Activated naive CD8-positive, alpha-beta T cell (primary cell): Measurements from ENCODE around the gene SIRT2.
"Not testable (repeated sequence)": the region's sequence is repeated elsewhere in the genome, so short reads cannot be mapped to it uniquely, and the experiment has no call there.

ENCODE experiments used
- H3K27ac Mint-ChIP-seq: one replicate; pipeline ENCODE4 v1.8.0; 2021; ENCODE audit warnings: mixed read lengths
- H3K27me3 Mint-ChIP-seq: one replicate; pipeline ENCODE4 v1.8.0; 2021; ENCODE audit warnings: mixed read lengths
- H3K36me3 Mint-ChIP-seq: one replicate; pipeline ENCODE4 v1.8.0; 2021; ENCODE audit warnings: mixed read lengths
- H3K4me1 Mint-ChIP-seq: one replicate; pipeline ENCODE4 v1.8.0; 2021; ENCODE audit warnings: low read depth, mixed read lengths
- H3K4me3 Mint-ChIP-seq: one replicate; pipeline ENCODE4 v1.8.0; 2021; ENCODE audit warnings: mild to moderate bottlenecking, mixed read lengths
- H3K9me3 Mint-ChIP-seq: one replicate; pipeline ENCODE4 v1.8.0; 2021; ENCODE audit warnings: low read depth, mixed read lengths

SIRT2 gene

DNA sequence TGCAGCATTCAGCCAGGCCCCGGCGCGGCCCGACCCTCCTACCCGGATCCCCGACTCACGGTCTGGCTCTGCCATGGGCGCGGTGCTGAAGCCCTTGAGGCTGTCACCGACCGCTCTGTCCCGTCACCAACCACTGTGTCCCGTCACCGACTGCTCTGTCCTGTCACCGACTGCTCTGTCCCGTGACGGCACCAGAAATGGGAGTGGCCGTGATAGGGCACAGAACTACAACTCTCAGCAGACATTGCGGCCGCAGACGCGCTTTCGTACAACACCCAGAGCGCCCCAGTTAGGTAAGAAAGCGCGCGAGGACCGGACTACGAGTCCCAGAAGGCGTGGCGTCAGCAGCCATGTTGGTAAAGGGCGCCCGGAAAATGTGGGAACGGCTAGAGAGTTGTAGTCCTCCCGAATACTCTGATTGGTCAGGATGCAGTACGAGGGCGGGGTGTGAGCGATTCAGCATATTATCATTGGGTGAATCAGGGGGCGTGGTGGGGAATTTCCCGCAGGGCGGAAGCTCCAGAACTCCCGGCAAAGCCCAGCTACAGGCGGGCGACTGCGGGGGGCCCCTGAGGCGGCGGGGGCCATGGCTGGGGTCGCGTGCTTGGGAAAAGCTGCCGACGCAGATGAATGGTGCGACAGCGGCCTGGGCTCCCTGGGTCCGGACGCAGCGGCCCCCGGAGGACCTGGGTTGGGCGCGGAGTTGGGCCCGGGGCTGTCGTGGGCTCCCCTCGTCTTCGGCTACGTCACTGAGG, at the start of gene SIRT2, which contains the start of gene NFKBIB:
Gene SIRT2 (minus strand): TSS at position 172 of the 755 bp plus-strand sequence. CDS start 97 bp downstream, at position 75.
Gene NFKBIB (plus strand): TSS at position 523 of the 755 bp plus-strand sequence. CDS start 64 bp downstream, at position 587.
- Mint-ChIP-seq H3K9me3 (no peaks in the 10 kb centered on the region), H3K36me3 (peaks cover 5% of the 10 kb centered on the region), H3K4me3 (peak within 1 kb of the TSS; percentile 99), H3K27me3 (no peaks in the 10 kb centered on the region), H3K27ac (peak within 1 kb of the TSS; percentile 96), H3K4me1 (peaks cover 43% of the 10 kb centered on the region)

DNA sequence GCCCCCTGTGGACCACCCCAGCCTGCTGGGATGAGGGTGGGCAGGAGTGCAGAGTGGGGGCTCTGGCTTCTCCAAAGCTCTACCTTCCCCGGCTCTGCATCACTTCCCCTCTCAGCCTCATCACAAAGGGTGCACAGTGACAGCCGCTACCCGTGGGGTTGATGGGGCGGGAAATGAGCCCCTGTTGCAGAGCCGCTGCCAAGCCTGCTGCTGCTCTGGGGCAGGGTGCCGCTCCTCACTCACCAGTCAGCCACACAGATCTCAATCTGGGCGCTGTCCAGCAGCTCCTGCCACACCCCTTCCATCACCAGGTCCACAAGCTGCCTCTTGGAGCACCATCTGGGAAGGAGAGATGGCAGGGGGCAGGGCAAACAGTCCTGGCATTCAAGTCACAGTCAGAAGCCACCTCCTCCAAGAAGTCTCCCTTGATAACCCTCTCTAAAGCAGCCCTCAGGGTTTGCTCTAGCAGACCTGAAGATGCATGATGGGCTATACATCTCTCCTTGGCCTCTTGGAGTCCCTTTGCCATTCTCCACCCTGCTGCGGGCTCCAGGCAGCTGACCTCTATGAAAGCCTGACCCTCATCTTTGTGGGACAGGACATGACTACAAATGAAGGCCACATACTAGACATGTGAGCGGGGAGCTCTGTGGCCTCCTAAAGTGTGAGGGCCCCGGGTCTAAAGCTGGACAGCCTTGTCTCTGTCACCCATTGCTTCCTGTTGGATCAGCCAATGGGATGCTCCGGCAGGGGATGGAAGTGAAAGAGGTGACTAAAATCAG, 47.0 kb upstream of the SIRT2 start:
- Mint-ChIP-seq H3K27me3 (peaks cover 4% of the 10 kb centered on the region), H3K4me1 (peaks cover 18% of the 10 kb centered on the region), H3K36me3 (no peaks in the 10 kb centered on the region), H3K27ac (no peak overlapping the region), H3K9me3 (no peaks in the 10 kb centered on the region), H3K4me3 (no peak overlapping the region)

DNA sequence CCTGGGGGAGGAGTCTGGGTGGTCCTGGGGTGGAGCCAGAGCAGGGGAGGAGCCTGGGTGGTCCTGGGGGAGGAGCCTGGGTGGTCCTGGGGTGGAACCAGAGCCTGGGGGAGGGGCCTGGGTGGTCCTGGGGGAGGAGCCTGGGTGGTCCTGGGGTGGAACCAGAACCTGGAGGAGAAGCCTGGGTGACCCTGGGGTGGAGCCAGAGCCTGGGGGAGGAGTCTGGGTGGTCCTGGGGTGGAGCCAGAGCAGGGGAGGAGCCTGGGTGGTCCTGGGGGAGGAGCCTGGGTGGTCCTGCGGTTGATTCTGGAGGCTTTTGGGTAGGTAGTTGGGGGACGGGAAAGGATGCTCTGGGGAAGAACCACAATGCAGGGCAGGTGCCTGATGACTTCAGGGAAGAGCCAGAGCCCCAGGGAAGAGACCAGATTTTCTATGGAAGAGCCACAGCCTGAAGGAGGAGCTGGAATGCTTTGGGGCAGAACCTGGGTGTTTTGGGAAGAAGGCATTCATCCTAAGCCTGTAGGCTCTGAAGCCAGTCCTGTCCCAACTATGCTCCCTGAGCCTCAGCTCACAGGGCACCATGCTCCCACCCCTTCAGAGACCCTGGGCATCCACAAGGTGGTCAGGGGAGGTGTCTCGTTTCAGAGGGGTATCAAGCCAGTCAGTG, 46.3 kb upstream of the SIRT2 start:
- H3K4me3 Mint-ChIP-seq, result no peak overlapping the region

DNA sequence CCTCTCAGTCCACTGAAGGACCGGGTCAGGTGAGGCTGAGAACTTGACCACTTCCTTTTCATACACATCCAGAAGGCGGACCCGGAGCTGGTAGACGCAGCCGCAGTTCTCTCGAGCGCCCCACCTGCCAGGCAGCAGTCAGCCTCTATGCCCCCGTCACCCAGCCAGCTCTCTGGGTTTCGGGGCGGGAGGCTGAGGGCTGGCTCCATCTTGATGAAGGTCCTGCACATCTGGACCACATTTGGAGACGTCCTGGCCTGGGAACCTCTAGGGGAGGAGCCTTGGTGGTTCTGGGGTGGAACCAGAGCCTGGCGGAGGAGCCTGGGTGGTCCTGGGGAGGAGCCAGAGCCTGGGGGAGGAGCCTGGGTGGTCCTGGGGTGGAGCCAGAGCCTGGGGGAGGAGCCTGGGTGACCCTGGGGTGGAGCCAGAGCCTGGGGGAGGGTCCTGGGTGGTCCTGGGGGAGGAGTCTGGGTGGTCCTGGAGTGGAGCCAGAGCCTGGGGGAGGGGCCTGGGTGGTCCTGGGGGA, 45.6 kb upstream of the SIRT2 start:
- no peaks in the 10 kb centered on the region for H3K36me3 Mint-ChIP-seq

More for the DNA sequence above, 46.3 kb upstream of the SIRT2 start:
- H3K4me1 Mint-ChIP-seq, result peaks cover 21% of the 10 kb centered on the region
- no peak overlapping the region for H3K27ac Mint-ChIP-seq
- H3K36me3 Mint-ChIP-seq, result no peaks in the 10 kb centered on the region
- peaks cover 4% of the 10 kb centered on the region for H3K27me3 Mint-ChIP-seq
- H3K9me3 Mint-ChIP-seq, result no peaks in the 10 kb centered on the region

GRCh38 chr19:38942471-38943181, 43.2 kb upstream of the SIRT2 start:
- no peak overlapping the region for H3K4me3 Mint-ChIP-seq
- peaks cover 13% of the 10 kb centered on the region for H3K4me1 Mint-ChIP-seq
- H3K27me3 Mint-ChIP-seq, result peaks cover 2% of the 10 kb centered on the region
- no peaks in the 10 kb centered on the region for H3K36me3 Mint-ChIP-seq
- no peak overlapping the region for H3K27ac Mint-ChIP-seq
- H3K9me3 Mint-ChIP-seq, result no peaks in the 10 kb centered on the region

More for the DNA sequence above, 45.6 kb upstream of the SIRT2 start:
- Mint-ChIP-seq H3K4me1 (peaks cover 18% of the 10 kb centered on the region), H3K27ac (no peak overlapping the region), H3K9me3 (no peaks in the 10 kb centered on the region), H3K4me3 (no peak overlapping the region), H3K27me3 (peaks cover 4% of the 10 kb centered on the region)

DNA sequence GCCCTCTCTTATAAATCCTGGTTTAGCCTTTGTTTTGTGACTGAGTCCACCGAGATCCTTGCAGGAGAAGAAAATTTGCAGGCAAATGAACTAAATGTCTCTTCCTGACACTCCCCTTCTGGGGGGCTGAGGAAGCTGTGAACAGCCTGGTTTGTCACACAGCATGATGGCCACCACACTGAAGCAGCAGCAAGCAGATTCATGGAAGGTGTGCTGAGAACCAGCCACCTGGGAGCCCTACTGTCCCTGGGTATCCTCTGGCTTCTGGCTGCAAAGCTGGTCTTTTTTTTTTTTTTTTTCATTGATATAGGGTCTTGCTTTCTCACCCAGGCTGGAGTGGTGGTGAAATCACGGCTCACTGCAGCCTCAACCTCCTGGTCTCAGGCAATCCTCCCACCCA, 42.6 kb upstream of the SIRT2 start:
- Mint-ChIP-seq H3K4me1 (peaks cover 13% of the 10 kb centered on the region), H3K36me3 (no peaks in the 10 kb centered on the region), H3K9me3 (no peaks in the 10 kb centered on the region), H3K4me3 (no peak overlapping the region), H3K27me3 (peaks cover 2% of the 10 kb centered on the region), H3K27ac (no peak overlapping the region)

DNA sequence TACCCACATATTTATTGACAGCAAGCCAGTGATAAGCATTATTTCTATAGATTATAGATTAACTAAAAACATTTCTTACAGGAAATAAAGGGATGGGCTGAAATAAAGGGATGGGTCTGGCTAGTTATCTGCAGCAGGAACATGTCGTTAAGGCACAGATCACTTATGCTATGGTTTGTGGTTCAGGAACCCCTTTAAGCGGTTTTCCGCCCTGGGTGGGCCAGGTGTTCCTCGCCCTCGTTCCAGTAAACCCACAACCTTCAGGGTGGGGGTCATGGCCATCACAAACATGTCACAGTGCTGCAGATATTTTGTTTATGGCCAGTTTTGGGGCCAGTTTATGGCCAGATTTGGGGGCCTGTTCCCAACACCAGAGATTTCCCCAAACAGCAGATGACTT, 42.0 kb upstream of the SIRT2 start:
- H3K27me3 Mint-ChIP-seq, H3K27ac Mint-ChIP-seq, H3K9me3 Mint-ChIP-seq, H3K4me3 Mint-ChIP-seq, H3K36me3 Mint-ChIP-seq: not testable (repeated sequence)
- H3K4me1 Mint-ChIP-seq, result peaks cover 13% of the 10 kb centered on the region

- H3K9me3 Mint-ChIP-seq, result no peaks in the 10 kb centered on the region
- no peak overlapping the region for H3K4me3 Mint-ChIP-seq
- H3K27me3 Mint-ChIP-seq, result peaks cover 2% of the 10 kb centered on the region
- peaks cover 13% of the 10 kb centered on the region for H3K4me1 Mint-ChIP-seq
- H3K27ac Mint-ChIP-seq, result no peak overlapping the region
- H3K36me3 Mint-ChIP-seq, result peaks cover 4% of the 10 kb centered on the region
Observed at GRCh38 chr19:38939957-38940356, 40.5 kb upstream of the SIRT2 start.

DNA sequence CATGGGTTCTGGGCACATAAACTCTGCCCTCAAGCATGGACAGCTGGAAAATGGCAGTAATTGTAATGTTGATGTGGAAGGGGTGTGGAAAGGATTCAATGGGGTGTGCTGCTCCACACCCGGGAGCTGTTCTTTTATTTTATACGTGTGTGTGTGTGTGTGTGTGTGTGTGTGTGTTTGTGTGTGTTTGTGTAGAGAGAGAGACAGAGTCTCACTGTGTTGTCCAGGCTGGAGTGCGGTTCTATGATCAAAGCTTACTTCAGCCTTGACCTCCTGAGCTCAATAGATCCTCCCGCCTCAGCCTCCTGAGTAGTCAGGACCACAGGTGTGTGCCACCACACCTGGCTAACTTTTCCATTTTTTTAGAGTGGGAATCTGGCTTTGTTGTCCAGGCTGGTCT, 34.1 kb upstream of the SIRT2 start:
- Mint-ChIP-seq H3K4me3 (no peak overlapping the region), H3K27ac (no peak overlapping the region)

DNA sequence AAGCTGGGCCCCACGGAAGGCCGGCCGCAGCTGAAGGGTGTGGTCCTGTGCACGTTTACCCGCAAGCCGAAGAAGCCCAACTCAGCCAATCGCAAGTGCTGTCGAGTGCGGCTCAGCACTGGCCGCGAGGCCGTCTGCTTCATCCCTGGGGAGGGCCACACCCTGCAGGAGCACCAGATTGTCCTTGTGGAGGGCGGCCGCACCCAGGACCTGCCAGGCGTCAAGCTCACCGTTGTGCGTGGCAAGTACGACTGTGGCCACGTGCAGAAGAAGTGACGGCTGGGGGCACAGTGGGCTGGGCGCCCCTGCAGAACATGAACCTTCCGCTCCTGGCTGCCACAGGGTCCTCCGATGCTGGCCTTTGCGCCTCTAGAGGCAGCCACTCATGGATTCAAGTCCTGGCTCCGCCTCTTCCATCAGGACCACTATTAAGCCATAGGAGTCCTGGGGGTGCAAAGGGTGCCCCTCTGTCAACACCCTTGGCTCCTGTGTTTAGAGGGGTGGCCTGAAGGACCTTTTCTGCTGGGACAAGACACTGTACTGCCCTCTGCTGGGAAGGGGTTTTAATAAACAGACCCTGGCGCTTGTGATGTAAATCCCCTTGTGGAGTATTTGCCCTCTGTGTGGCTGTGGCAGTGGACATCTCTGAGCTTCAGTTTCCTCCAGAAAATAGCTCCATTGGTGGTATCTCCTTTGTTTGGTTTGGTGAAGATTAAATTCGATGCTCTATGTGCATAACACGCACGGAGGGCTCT, 33.2 kb upstream of the SIRT2 start:
- H3K36me3 Mint-ChIP-seq, result peaks cover 12% of the 10 kb centered on the region
- peak overlapping the region; percentile 41 for H3K27ac Mint-ChIP-seq
- peak overlapping the region; percentile 98 for H3K4me3 Mint-ChIP-seq
- no peaks in the 10 kb centered on the region for H3K9me3 Mint-ChIP-seq
- peaks cover 28% of the 10 kb centered on the region for H3K4me1 Mint-ChIP-seq
- H3K27me3 Mint-ChIP-seq, result no peaks in the 10 kb centered on the region

More for the DNA sequence above, 34.1 kb upstream of the SIRT2 start:
- Mint-ChIP-seq H3K36me3 (peaks cover 12% of the 10 kb centered on the region), H3K9me3 (no peaks in the 10 kb centered on the region), H3K27me3 (no peaks in the 10 kb centered on the region), H3K4me1 (peaks cover 25% of the 10 kb centered on the region)

GRCh38 chr19:38931521-38931793, 32.0 kb upstream of the SIRT2 start:
- Mint-ChIP-seq H3K36me3 (peaks cover 12% of the 10 kb centered on the region), H3K4me3 (peak overlapping the region; percentile 98), H3K27me3 (no peaks in the 10 kb centered on the region), H3K9me3 (no peaks in the 10 kb centered on the region), H3K4me1 (peaks cover 28% of the 10 kb centered on the region), H3K27ac (peak overlapping the region; percentile 99)

DNA sequence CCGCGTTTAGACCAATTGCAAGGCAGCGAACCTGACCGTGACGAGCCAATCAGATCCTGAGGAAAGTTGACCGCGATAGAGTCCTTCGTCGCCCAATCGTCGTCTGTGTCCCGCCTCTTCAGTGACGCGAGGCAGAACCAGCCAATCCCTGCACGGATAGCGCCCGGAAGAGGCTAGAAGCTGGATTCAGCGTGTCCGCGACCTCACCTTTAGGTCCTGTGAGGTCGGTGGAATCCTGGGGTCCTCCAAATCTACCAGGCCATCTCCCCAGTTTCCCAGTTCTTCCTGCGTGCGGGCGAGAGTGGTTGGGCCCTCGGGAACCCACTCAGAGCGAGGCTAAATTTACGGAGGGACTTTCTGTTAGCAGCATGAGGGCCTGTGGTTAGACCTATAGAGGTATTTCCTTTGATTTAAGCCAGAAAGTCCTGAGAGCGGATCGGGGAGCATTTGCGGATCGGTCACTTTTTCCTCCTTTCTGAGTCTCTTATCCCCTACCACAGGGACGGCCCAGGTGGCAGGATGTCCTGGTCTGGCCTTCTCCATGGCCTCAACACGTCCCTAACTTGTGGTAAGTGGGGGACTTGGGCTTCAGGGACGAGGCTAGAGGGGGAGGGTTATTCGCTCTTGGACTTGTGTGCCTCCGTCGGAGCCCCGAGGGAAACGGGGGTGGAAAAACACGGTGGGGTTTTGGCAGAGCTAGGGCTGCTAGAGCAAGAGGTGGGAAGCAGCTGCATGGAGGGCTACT, 31.5 kb upstream of the SIRT2 start, which contains the start of gene MRPS12:
Gene MRPS12 (plus strand): TSS at position 169 of the 745 bp plus-strand sequence. CDS start 351 bp downstream, at position 520.
- peaks cover 28% of the 10 kb centered on the region for H3K4me1 Mint-ChIP-seq
- no peaks in the 10 kb centered on the region for H3K27me3 Mint-ChIP-seq
- peak within 1 kb of the TSS; percentile 98 for H3K4me3 Mint-ChIP-seq
- no peaks in the 10 kb centered on the region for H3K9me3 Mint-ChIP-seq
- peak within 1 kb of the TSS; percentile 99 for H3K27ac Mint-ChIP-seq
- peaks cover 10% of the 10 kb centered on the region for H3K36me3 Mint-ChIP-seq
